ENCODE measurements around the gene WRAP73. TPM values are rescaled to one million over a fixed set of nuclear protein-coding genes. Genes with fewer than 3 reads are reported as not detected.

WRAP73 gene
- total RNA-seq, 4 donors from 2014 or later, result 12.9 to 25.9 (median 15.7) TPM

GRCh38 chr1:3691421-3692204 lies 41.7 kb upstream of the WRAP73 start:
- Histone ChIP-seq H3K4me3 (no peak overlapping the region), H3K4me1 (peaks cover 0 to 11% (median 9%) of the 10 kb centered on the region in 4 donors), H3K27me3 (peaks cover 0 to 60% (median 0%) of the 10 kb centered on the region in 4 donors), H3K36me3 (no peaks in the 10 kb centered on the region), H3K9me3 (no peaks in the 10 kb centered on the region), H3K27ac (replicated peaks in 1 of 4) (no peak overlapping the region)
- TF ChIP-seq POLR2A (IDR thresholded peaks at IDR 0.05; ENCODE audit: low read depth), result no peak
- no peak for TF ChIP-seq CTCF (IDR thresholded peaks at IDR 0.05)
- TF ChIP-seq EP300 (IDR thresholded peaks at IDR 0.05), result no peak
- TF ChIP-seq POLR2AphosphoS5 (IDR thresholded peaks at IDR 0.05), result no peak
- no peak for DNase-seq (ENCODE audit: extremely low spot score)
- intact Hi-C loops (cut with DNase I), result no loop called here
- WGBS, result 92% methylated on average over 13 of the region's 24 CpGs

GRCh38 chr1:3690282-3691065 lies 40.6 kb upstream of the WRAP73 start:
- TF ChIP-seq POLR2A (IDR thresholded peaks at IDR 0.05; ENCODE audit: low read depth) (no peak), CTCF (IDR thresholded peaks at IDR 0.05) (no peak), POLR2AphosphoS5 (IDR thresholded peaks at IDR 0.05) (no peak), EP300 (IDR thresholded peaks at IDR 0.05) (no peak)
- no peak overlapping the region for H3K4me3 ChIP-seq
- 96% methylated on average over 44 of the region's 50 CpGs for WGBS
- DNase-seq (ENCODE audit: extremely low spot score), result no peak
- no peaks in the 10 kb centered on the region for H3K9me3 ChIP-seq
- no peak overlapping the region for H3K27ac ChIP-seq (replicated peaks in 1 of 4)
- no peaks in the 10 kb centered on the region for H3K36me3 ChIP-seq
- peaks cover 0 to 5% (median 2%) of the 10 kb centered on the region in 4 donors for H3K4me1 ChIP-seq
- peaks cover 0 to 57% (median 0%) of the 10 kb centered on the region in 4 donors for H3K27me3 ChIP-seq
- intact Hi-C loops (cut with DNase I), result no loop called here

- DNase-seq (ENCODE audit: extremely low spot score), result no peak
- H3K36me3 ChIP-seq, result no peaks in the 10 kb centered on the region
- no peak overlapping the region for H3K4me3 ChIP-seq
- H3K27me3 ChIP-seq, result peaks cover 0 to 59% (median 1%) of the 10 kb centered on the region in 4 donors
- no peaks in the 10 kb centered on the region for H3K9me3 ChIP-seq
- H3K27ac ChIP-seq (replicated peaks in 1 of 4), result no peak overlapping the region
- intact Hi-C loops (cut with DNase I), result no loop called here
- TF ChIP-seq CTCF (IDR thresholded peaks at IDR 0.05) (no peak), EP300 (IDR thresholded peaks at IDR 0.05) (no peak), POLR2AphosphoS5 (IDR thresholded peaks at IDR 0.05) (no peak), POLR2A (IDR thresholded peaks at IDR 0.05; ENCODE audit: low read depth) (no peak)
- peaks cover 0 to 5% (median 2%) of the 10 kb centered on the region in 4 donors for H3K4me1 ChIP-seq
- WGBS, result 59% methylated on average over 16 of the region's 19 CpGs
These were observed 39.3 kb upstream of the WRAP73 start for GRCh38 chr1:3689138-3689750.

GRCh38 chr1:3688356-3689137 lies 38.6 kb upstream of the WRAP73 start:
- 68% methylated on average over 23 of the region's 29 CpGs for WGBS
- Histone ChIP-seq H3K4me1 (peaks cover 0 to 10% (median 7%) of the 10 kb centered on the region in 4 donors), H3K36me3 (no peaks in the 10 kb centered on the region), H3K9me3 (no peaks in the 10 kb centered on the region), H3K27ac (replicated peaks in 1 of 4) (no peak overlapping the region), H3K27me3 (peaks cover 0 to 65% (median 2%) of the 10 kb centered on the region in 4 donors), H3K4me3 (no peak overlapping the region)
- no peak for DNase-seq (ENCODE audit: extremely low spot score)
- intact Hi-C loops (cut with DNase I), result no loop called here
- TF ChIP-seq POLR2AphosphoS5 (IDR thresholded peaks at IDR 0.05) (no peak), POLR2A (IDR thresholded peaks at IDR 0.05; ENCODE audit: low read depth) (no peak), EP300 (IDR thresholded peaks at IDR 0.05) (no peak), CTCF (IDR thresholded peaks at IDR 0.05) (no peak)
